GM19193 (cell line): ENCODE data around the gene SPTSSB.

Experiments
- POLR2A ChIP-seq: IDR thresholded peaks from 4 replicates; pipeline ENCODE4 v1.6.1; 2011; ENCODE audit not compliant: insufficient read depth, insufficient read length; ENCODE audit errors: extremely low read depth

The SPTSSB gene

DNA sequence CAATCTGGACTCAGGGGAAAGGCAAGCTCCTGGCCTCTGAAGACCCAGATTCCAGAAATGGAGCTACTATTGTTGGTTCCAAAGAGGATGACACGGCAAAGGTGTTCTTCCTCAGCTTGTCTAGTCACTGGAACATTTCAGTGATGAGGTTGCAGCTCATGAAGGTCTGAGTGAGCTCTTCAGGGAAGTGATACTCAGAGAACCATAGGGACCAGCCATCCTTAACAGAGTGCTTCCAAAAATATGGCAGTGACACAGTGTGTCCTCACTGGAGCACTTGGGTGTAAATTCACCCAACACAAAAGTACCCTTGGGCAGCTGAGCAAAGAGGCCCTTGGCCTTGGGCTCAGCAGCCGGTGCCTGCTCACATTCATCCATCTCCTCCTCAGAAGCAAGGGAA lies 46.3 kb downstream of the SPTSSB start:
- TF ChIP-seq POLR2A, result no peak

DNA sequence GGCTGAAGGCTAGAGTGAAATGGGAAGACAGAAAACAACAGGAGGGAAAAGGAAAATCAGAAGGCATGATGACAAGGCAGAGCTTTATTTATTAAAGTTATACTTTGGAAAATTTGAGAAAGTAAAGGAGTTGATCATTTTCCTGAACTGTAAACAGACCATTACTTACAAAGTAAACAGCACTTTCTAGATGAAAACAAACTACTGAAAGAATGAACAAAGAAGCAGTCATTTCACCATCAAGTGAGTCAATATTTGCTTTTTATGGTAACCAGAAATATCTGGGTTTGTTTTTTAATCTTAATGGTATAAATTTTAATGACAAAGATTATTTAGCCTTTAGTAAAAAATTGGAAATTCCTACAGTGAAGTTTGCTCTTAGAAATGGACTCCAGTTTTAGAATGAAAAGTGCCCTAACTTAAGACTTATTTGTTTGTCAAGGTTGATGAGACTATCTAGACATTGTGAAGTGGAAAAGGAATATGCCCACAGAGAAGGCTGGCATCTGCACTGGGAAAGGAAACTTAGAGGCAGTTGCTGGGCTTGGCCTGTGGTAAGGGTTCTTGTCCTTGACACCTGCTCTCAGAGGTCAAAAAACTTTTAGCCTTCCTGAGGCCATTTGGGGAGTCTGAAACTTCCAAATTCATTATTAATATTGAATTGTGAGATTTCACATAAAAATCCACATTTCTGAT lies 47.2 kb downstream of the SPTSSB start:
- TF ChIP-seq POLR2A, result no peak

DNA sequence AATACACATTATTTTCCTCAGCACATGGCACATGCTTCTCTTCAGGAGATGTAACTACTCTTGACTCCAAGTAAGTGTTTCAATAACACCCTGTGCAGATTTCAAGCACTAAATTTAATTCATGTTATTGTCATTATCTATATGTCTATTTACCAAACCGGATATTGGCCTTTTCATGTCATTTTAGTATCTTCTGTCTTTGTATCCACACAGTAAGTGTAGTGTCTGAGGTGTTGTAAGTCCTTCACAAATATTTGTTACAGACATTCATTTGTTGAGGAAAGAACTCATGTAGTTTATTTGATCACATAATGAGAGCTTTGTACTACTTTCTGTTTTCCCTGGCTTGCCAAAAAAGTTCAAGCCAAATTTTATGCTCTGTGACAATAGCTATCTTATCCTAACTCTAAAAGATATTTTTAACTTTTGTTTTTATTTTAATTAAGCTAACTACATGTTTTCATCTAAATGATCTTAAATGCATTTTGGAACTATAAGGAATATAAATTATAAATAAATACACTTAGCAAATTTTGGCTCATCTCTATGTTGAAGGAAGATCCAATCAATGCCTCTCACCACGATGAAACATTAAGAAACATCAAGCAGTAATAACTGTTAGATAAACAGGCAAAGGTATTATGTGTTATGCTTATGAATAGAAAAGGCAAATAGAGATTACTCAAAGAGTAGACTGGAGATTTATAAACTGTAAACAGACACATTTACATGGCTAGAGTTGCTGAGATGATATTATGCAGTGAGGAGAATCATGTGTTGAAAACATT lies 48.3 kb downstream of the SPTSSB start:
- TF ChIP-seq POLR2A, result no peak

DNA sequence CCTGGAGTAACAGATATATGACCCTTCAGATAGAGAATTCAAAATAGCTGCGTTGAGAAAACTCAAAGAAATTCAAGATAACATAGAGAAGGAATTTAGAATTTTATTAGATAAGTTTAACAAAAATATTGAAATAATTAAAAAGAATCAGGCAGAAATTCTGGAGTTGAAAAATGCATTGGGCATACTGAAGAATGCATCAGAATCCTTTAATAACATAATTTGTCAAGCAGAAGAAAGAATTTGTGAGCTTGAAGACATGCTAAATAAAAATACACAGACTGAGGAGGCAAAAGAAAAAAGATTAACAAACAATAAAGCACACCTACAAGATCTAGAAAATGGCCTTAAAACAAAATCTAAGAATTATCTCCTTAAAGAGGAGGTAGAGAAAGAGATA lies 50.5 kb downstream of the SPTSSB start:
- TF ChIP-seq POLR2A, result no peak

DNA sequence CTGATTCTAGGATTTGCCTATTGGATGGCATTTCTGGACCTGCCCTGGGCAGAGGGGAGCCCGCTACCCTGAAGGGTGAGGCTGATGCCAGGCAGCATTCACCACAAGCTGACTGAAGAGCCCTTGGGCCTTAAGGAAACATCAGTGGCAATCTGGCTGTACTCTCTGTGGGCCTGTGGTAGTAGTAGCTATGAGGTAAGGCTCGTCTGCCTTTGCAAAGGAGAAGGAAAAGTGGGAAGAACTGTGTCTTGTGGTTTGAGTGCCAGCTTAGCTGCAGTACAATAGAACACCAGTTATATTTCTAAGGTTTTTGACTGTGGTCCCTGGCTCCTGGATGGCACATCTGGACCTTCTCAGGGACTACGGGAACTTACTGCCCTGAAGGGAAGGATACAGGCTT lies 51.5 kb downstream of the SPTSSB start:
- TF ChIP-seq POLR2A, result no peak

DNA sequence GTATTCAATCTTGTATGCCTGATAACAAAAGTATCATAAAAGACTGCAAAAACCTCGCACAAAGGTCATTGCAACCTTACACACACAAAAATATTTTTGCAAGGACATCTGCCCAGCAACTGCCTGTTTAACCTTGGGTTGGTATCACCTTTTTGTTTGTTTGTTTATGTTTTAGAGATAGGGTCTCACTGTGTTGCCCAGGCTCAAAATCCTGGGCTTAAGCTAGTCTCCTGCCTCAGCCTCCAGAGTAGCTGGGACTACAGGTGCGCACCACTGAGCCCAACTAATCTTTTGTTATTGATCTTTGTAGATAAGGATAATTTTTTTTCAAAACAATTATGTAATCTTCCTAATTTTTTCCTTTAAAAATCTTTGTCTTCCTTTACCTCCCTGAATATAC lies 54.2 kb downstream of the SPTSSB start:
- TF ChIP-seq POLR2A, result no peak

DNA sequence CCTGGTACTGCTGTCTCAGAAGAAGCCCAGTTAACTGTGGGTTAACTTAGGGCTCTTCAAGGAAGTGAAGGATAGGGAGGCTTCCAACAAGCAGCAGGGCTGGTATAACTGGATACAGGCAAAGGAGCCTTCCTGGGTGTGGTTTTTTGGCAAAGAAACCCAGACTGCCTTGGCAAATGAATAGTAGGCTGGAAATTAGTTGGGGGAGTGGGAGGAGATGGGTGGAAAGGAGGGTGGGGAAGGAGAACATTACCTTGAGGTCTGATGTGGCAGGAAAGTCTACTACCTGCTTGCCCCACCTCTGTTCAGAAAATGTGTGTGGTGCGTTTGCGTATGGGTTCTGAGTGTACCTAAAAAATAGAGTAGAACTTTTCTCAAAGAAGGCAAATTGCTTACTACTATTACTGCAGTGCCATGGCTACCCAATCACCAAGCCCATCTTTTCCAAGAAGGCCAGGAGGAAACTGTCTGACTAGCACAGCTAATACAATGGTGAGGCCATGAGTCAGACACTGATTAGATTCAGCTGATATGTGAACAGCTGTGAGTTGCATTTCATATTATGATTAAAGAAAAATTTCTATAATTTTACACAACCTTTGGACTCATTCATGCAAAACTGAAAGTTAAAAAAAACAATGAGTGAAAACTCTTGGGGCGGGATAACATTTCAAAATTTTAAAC lies 55.2 kb downstream of the SPTSSB start:
- TF ChIP-seq POLR2A, result no peak

DNA sequence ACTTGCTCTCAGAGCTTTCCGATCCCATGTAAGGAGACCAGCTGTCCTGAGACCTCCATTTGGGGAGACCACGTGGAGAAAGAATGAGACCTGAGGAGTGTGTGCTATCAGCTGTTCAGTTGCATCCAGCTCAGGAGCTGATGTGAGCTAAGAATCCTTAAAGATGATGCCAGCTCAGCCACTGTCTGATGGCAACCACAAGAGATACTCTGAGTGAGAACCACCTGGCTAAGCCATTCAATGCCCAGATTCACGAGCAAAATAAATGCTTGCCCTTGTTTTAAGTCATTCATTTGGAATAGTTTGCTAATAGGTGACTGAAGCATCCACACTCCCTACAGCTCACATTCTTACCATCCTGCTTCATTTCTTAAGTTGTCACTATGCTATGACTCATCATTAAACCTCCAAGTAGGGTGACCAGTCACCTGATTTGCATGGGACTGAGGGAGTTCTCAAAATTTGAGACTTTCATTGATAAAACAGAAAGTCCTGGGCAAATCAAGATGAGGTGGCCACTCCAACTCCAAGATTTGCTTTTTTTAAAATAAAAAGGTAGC lies 56.4 kb downstream of the SPTSSB start:
- no peak for TF ChIP-seq POLR2A

DNA sequence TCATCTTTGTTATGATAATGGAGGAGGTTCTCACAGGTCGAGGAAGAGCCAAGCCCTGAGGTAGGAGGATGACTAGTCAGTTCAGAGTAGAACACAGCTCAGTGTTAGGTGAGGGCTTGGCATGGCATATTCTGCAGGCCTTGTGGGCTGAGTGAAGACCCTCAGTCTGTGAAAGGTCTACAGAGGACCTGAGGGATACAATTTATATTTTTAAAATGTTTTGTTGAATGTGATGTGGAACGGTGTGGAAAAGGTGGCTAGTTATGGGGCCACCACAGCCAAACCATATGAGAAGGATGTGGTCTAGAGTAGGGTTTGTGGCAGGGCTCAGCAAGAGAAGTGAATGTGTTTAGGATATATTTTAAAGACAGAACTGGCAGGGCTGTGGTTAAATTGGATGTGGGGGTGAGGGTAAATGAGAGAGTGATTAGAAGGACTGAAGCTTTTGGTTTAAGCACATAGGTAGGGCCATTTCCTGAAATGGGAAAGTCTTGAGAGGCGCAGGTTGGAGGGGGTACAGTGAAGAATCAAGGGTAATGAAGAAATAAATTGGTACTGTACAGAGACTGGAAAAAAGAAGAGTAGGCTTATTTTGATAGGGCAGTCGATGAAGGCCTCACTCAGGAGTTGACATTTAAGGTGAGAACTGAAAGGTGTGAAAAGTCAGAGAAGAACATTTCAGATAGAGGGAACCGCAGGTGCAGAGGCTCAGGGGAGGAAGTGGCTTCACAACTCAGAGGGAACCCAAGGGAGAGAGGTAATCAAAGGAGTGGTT lies 60.5 kb downstream of the SPTSSB start:
- TF ChIP-seq POLR2A, result no peak

DNA sequence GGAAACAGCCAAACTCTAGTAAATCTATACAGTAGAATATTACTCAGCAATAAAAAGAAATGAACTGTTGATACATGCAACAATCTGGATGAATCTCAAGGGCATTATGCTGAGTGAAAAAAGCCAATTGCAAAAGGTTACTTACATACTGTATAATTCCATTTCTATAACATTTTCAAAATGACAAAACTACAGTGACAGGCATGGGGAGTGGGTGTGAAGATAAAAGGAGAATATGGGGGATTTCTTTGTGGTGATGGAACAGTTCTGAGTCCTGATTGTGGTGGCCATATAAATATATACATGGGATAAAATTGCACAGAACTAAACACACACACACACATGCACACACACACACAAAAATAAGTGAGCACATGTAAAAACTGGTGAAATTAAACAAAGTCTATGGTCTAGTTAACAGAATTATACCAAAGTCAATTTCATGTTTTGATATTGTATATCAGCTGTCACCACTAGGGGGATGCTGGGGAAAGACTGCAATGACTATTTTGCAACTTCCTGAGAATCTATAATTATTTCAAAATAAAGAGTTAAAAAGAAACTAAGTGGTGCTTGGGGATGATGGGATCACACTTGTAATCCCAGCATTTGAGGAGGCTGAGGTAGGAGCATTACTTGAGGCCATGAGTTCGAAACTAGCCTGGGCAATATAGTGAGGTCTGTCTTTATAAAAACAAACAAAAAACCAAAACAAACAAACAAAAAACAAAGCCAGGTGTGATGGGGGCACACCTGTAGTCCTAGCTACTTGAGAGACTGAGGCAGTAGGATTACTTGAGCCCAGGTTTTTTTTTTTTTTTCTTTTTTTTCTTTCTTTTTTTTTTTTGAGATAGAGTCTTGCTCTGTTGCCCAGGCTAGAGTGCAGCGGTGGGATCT lies 66.0 kb downstream of the SPTSSB start:
- no peak for TF ChIP-seq POLR2A

DNA sequence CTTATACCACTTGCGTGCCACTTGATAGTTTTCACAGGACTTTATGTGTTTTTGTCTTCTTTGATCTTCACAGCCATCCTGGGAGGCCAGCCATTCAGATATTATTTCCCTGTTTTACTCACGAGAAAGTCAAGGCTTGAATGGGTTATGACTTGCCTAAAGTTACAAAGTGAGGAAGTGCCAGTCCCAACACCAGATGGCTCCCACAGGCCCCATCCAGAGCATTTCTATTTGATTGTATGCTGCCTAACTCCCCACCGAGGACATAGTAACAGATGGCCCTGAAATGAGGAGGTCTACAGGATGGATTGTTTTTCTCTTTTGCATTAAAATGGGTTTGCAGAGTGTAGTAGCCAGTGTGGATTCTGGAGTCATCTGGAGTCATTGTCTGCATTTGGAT lies 74.5 kb downstream of the SPTSSB start:
- TF ChIP-seq POLR2A, result no peak

DNA sequence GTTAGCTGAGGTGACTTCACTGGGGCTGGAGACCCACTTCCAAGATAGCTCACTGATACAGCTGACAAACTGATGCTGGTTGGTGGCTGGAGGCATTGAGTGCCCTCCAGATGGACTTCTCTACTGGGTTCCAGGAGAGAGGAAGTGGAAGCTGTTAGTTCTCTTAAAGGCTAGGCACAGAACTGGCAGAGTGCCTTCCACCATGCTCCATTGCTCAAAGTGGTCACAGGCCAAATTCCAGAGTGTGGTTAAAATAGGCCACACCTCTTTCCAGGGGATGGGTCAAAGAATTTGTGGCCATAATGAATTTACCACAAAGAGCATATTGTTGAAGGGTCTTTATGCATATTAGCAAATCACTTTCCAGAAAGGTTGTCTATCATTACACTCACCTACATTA lies 76.0 kb downstream of the SPTSSB start:
- no peak for TF ChIP-seq POLR2A
